HG02623 (cell line): ENCODE results near the gene PYGO1.
"Not testable (repeated sequence)": the region's sequence is repeated elsewhere in the genome, so short reads cannot be mapped to it uniquely, and the experiment has no call there.

Experiments used
- ATAC-seq: cut with Tn5 transposase; IDR thresholded peaks from one replicate; pipeline ENCODE4 v1.9.1; 2021; ENCODE audit warnings: moderate library complexity; ENCODE audit not compliant: unreplicated experiment

Gene PYGO1

GRCh38 chr15:55588070-55588814 is at the start of gene PYGO1:
PYGO1 (minus strand) TSS chr15:55588345; CDS start chr15:55587883, 462 bp downstream.
- no peak for ATAC-seq

- no peak for ATAC-seq
Measured at GRCh38 chr15:55637086-55637485, 48.9 kb upstream of the PYGO1 start.

- no peak for ATAC-seq
Measured at GRCh38 chr15:55633731-55634130, 45.6 kb upstream of the PYGO1 start.

- no peak for ATAC-seq
Measured at GRCh38 chr15:55632434-55632833, 44.3 kb upstream of the PYGO1 start.

GRCh38 chr15:55630858-55631257 is 42.7 kb upstream of the PYGO1 start:
- no peak for ATAC-seq

GRCh38 chr15:55628369-55628730 is 40.2 kb upstream of the PYGO1 start:
- ATAC-seq = no peak

GRCh38 chr15:55627730-55628368 is 39.7 kb upstream of the PYGO1 start:
- ATAC-seq = no peak

GRCh38 chr15:55619783-55620182 is 31.6 kb upstream of the PYGO1 start:
- ATAC-seq = no peak

GRCh38 chr15:55618387-55618786 is 30.2 kb upstream of the PYGO1 start:
- ATAC-seq = no peak

GRCh38 chr15:55615445-55615844 is 27.3 kb upstream of the PYGO1 start:
- ATAC-seq = no peak

GRCh38 chr15:55613727-55614126 is 25.6 kb upstream of the PYGO1 start:
- ATAC-seq = no peak

GRCh38 chr15:55606214-55606613 is 18.1 kb upstream of the PYGO1 start:
- ATAC-seq = no peak

GRCh38 chr15:55601374-55601773 is 13.2 kb upstream of the PYGO1 start:
- no peak for ATAC-seq

GRCh38 chr15:55599439-55599838 is 11.3 kb upstream of the PYGO1 start:
- ATAC-seq = no peak

GRCh38 chr15:55593019-55593418 is 4.9 kb upstream of the PYGO1 start:
- not testable (repeated sequence) for ATAC-seq

GRCh38 chr15:55590788-55591187 is 2.6 kb upstream of the PYGO1 start:
- ATAC-seq = no peak

- no peak for ATAC-seq
Measured at GRCh38 chr15:55589287-55589686, 1.1 kb upstream of the PYGO1 start.

GRCh38 chr15:55588815-55589115 is 620 bp upstream of the PYGO1 start:
- ATAC-seq = no peak

- no peak for ATAC-seq
Measured at GRCh38 chr15:55587321-55588069, 650 bp downstream of the PYGO1 start.

- ATAC-seq = no peak
Measured at GRCh38 chr15:55586808-55587207, 1.3 kb downstream of the PYGO1 start.

GRCh38 chr15:55576943-55577342 is 11.2 kb downstream of the PYGO1 start:
- ATAC-seq = no peak

GRCh38 chr15:55574096-55574495 is 14.0 kb downstream of the PYGO1 start:
- ATAC-seq = no peak
